PFSK-1 (cell line): ENCODE data around the gene KCNK10.

Source experiments
- FOXP2 ChIP-seq: optimal IDR thresholded peaks from 2 replicates; pipeline ENCODE3; 2011; ENCODE audit warnings: borderline replicate concordance, control low read depth, inconsistent platforms; ENCODE audit not compliant: insufficient read depth; ENCODE audit errors: extremely low read length, extremely low read depth
- POLR2AphosphoS5 ChIP-seq: IDR thresholded peaks from 2 replicates; pipeline ENCODE4 v1.6.1; 2012; ENCODE audit warnings: low read depth, mild to moderate bottlenecking, control low read depth, low read length, moderate library complexity
- REST ChIP-seq, 2 experiments: IDR thresholded peaks; 2 replicates each; pipeline versions ENCODE4 v1.6.1 to v1.8.0; 2011 to 2012; ENCODE audit warnings: low read depth in 2 of 2, low read length in 2 of 2, control low read depth in 1 of 2, inconsistent platforms in 1 of 2, mild to moderate bottlenecking in 1 of 2, moderate library complexity in 1 of 2; ENCODE audit not compliant: insufficient read depth in 1 of 2
- SIN3A ChIP-seq: IDR thresholded peaks from 2 replicates; pipeline ENCODE4 v1.6.1; 2012; ENCODE audit warnings: mild to moderate bottlenecking, low read length, moderate library complexity, borderline replicate concordance; ENCODE audit not compliant: insufficient read depth
- TAF1 ChIP-seq: IDR thresholded peaks from 2 replicates; pipeline ENCODE4 v1.6.1; 2012; ENCODE audit warnings: low read length, control low read depth, borderline replicate concordance; ENCODE audit not compliant: insufficient read depth

The KCNK10 gene

GRCh38 chr14:88305528-88306322, 17.3 kb downstream of the KCNK10 start:
- TF ChIP-seq SIN3A, result no peak
- no peak for TF ChIP-seq REST (IDR thresholded peaks at IDR 0.05; ENCODE audit: insufficient read depth in 1 of 2, low read depth in 2 of 2, low read length in 2 of 2)
- no peak for TF ChIP-seq TAF1
- TF ChIP-seq FOXP2, result no peak
- no peak for TF ChIP-seq POLR2AphosphoS5

- no peak for TF ChIP-seq FOXP2
- TF ChIP-seq TAF1, result no peak
- no peak for TF ChIP-seq SIN3A
- no peak for TF ChIP-seq POLR2AphosphoS5
- no peak for TF ChIP-seq REST (IDR thresholded peaks at IDR 0.05; ENCODE audit: insufficient read depth in 1 of 2, low read depth in 2 of 2, low read length in 2 of 2)
These were observed 20.0 kb downstream of the KCNK10 start for GRCh38 chr14:88303041-88303440.

GRCh38 chr14:88301381-88301780, 21.7 kb downstream of the KCNK10 start:
- TF ChIP-seq REST (IDR thresholded peaks at IDR 0.05; ENCODE audit: insufficient read depth in 1 of 2, low read depth in 2 of 2, low read length in 2 of 2) (no peak), POLR2AphosphoS5 (no peak), FOXP2 (no peak), TAF1 (no peak), SIN3A (no peak)

- no peak for TF ChIP-seq REST (IDR thresholded peaks at IDR 0.05; ENCODE audit: insufficient read depth in 1 of 2, low read depth in 2 of 2, low read length in 2 of 2)
- no peak for TF ChIP-seq POLR2AphosphoS5
- TF ChIP-seq SIN3A, result no peak
- no peak for TF ChIP-seq TAF1
These were observed 22.3 kb downstream of the KCNK10 start for GRCh38 chr14:88300817-88301216.
